Measurements from ENCODE around the gene CLEC4E.
A peak's percentile ranks its signal among the peaks of the same experiment; 100 is the strongest.
"Not testable (repeated sequence)": the region's sequence is repeated elsewhere in the genome, so short reads cannot be mapped to it uniquely, and the experiment has no call there.

Gene CLEC4E

DNA sequence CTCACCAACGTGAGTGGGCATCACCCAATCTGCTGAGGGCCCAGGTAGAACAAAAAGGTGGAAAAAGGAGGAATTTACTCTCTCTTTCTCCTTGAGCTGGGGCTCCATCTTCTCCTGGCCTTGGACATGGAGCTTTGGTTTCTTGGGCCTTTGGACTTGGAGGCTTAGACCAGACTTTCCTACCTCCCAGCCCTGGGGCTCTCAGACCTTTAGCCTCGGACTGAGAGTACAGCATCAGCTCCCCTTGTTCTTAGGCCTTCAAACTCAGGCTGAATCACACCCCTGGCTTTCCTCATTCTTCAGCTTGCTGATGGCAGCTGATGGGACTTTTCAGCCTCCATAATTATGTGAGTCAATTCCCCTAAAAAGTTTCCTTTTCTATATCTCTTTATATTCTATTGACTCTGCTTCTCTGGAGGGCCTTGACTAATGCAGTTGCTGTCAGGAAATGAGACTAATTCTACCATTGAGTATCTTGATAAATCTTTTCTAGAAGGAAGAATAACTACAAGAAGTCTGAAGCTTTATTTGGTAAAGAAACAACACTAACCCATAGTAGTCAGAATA, 15.9 kb upstream of the CLEC4E start:
- ATAC-seq (replicated peaks) (peak in 1 of 2 donors; percentile 31), DNase-seq (no peak)
- Mint-ChIP-seq H3K27ac (no peak overlapping the region), H3K4me1 (peaks cover 0 to 5% of the 10 kb centered on the region in 2 donors), H3K9me3 (no peaks in the 10 kb centered on the region), H3K4me3 (no peak overlapping the region), H3K36me3 (no peaks in the 10 kb centered on the region), H3K27me3 (peaks cover 19 to 22% of the 10 kb centered on the region in 2 donors)

DNA sequence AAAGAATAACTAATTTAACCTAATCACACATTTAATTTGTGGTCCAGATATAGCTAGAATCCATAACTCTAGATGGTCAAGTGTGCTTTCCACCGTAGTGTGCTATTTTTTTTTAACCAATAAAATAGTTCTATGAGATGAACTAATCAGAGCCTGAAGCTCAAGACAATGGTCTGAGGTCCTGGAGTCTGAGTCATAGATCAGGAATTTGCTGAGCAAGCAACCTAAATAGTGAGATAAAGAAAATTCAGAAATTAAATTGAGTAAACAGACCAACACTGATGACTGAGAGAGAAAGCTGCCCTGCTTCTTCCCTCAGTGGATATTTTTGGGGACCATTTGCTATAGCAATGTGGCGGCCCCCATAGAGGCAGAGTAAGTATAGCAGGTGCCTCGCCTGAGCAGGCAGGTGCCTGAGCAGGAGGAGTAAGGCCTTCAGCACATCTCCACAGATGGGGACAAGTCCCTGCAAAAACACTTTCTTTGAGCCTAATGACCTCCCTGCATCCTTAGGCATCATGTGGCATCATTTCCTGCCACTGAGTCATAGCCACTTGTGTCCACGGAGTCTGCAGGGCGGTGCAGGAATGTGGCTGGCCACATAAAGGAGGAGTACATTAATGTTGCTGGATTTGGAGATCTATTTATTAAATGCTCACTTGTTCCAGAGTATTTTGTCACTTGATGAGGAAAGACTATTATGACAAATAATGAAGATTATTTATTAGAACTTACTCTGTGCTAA, 13.9 kb upstream of the CLEC4E start:
- Mint-ChIP-seq H3K27me3 (peaks cover 5 to 17% of the 10 kb centered on the region in 2 donors), H3K9me3 (no peaks in the 10 kb centered on the region), H3K36me3 (no peaks in the 10 kb centered on the region), H3K4me1 (peaks cover 0 to 5% of the 10 kb centered on the region in 2 donors), H3K27ac (no peak overlapping the region), H3K4me3 (no peak overlapping the region)
- DNase-seq (no peak), ATAC-seq (replicated peaks) (no peak)

DNA sequence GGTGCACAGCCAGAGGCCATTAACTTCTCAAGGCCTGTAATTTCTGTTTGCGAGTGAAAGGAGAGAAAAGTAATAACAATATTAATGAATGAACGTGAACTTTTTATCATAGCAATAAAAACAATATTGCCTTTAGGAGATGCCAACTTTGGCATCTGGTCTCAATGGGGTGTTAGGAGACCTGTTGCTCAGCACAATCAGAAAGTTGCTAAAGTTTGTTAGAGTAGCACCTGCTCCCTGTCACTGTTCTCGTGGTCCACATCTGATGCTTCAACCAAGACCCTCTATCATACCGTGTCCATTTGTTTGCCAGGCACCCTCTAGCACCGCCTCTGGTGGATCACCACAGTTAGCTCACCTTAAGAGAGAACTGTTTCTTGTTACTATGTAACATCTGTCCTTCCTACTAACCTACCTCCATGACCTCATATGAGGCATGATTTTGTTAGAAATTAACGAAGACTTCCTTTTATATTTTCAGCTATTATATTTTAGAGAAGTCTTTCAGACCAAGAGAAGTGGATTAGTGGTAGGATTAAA, 12.5 kb upstream of the CLEC4E start:
- Mint-ChIP-seq H3K4me3 (no peak overlapping the region), H3K9me3 (no peaks in the 10 kb centered on the region), H3K27me3 (peaks cover 5 to 12% of the 10 kb centered on the region in 2 donors), H3K27ac (no peak overlapping the region), H3K4me1 (peaks cover 1 to 5% of the 10 kb centered on the region in 2 donors), H3K36me3 (no peaks in the 10 kb centered on the region)
- DNase-seq (no peak), ATAC-seq (replicated peaks) (no peak)

DNA sequence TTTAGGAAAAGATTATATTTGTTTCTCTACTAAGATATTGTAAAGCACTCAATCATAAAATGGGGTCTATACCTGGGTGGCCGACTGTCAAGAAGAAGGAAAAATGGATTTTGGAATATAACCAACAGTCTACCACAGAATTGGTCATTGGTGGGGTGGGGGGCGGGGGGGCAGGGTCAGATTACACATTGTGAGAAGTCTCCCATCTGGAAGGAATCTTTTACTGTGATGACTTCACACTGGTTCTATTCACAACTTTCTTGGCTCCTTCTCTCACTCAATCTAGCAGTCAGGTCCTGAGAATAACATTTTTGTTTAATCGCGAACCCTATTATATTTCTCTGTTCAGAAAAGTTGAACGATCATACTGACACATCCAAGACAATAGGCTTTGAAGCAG, 8.7 kb upstream of the CLEC4E start:
- H3K4me1 Mint-ChIP-seq: peaks cover 0 to 3% of the 10 kb centered on the region in 2 donors
- DNase-seq: no peak
- H3K9me3 Mint-ChIP-seq: no peaks in the 10 kb centered on the region
- ATAC-seq (replicated peaks): no peak
- H3K4me3 Mint-ChIP-seq: no peak overlapping the region
- no peak overlapping the region for H3K27ac Mint-ChIP-seq
- no peaks in the 10 kb centered on the region for H3K36me3 Mint-ChIP-seq
- H3K27me3 Mint-ChIP-seq: peaks cover 13 to 18% of the 10 kb centered on the region in 2 donors

DNA sequence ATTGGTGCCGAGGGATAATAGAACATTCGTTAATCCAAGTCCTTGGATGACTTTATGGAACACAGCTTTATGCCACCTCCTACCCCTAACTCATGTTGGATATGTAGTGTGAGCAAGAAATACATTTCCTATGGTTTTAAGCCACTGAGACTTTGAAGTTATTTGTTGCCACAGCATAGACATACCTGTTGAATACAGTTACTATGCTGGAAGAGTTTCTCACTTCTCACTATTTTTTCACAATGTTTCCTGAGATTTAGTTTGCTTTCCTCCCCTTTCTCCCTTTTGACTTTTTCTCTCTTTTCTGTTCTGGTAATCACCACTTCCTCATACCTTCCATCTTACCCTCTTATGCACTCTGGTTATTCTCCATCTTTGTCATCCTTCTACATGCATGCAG, 7.5 kb upstream of the CLEC4E start:
- no peak for ATAC-seq (replicated peaks)
- Mint-ChIP-seq H3K4me3 (no peak overlapping the region), H3K4me1 (peaks cover 0 to 3% of the 10 kb centered on the region in 2 donors), H3K27me3 (peaks cover 13 to 18% of the 10 kb centered on the region in 2 donors), H3K9me3 (no peaks in the 10 kb centered on the region), H3K27ac (no peak overlapping the region), H3K36me3 (no peaks in the 10 kb centered on the region)
- DNase-seq: no peak

DNA sequence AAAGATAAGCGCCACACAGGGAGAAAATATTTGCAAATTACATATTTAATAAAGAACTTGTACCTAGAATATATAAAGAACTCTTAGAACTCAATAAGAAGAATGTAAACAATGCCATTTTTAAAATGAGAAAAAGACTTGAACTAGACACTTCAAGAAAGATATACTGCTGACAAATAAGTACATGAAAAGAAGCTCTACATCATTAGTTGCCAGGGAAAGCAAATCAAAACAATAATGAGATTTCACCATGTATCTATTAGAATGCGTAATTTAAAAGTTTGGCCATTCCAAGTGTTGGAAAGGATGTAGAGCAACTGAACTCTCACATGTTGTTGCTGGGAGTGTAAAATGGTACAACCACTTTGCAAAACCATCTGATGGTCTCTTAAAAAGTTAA, 6.9 kb upstream of the CLEC4E start:
- Mint-ChIP-seq H3K27ac (no peak overlapping the region), H3K9me3 (no peaks in the 10 kb centered on the region), H3K36me3 (no peaks in the 10 kb centered on the region), H3K4me1 (peaks cover 0 to 3% of the 10 kb centered on the region in 2 donors), H3K4me3 (no peak overlapping the region), H3K27me3 (peaks cover 13 to 18% of the 10 kb centered on the region in 2 donors)
- DNase-seq (no peak), ATAC-seq (replicated peaks) (no peak)

DNA sequence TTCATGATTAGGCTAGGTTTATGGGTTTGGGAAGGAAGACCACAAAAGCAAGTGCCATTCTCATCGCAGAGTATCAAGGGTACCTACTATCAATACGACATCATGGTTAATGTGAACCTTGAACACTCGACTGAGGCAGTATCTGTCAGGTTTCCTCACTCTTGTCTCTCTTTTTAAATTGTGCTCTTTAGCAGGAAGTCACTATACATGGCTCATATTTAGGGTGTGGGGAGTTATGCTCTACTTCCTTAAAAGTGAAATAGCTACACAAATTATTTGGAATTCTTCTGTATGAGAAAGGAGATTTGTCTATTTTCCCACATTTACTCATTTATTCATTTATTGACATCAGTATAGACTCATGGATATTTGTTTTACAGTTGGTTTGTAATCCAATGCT, 5.9 kb upstream of the CLEC4E start:
- H3K27ac Mint-ChIP-seq: no peak overlapping the region
- H3K4me3 Mint-ChIP-seq: no peak overlapping the region
- H3K4me1 Mint-ChIP-seq: peaks cover 5% of the 10 kb centered on the region in 2 donors

DNA sequence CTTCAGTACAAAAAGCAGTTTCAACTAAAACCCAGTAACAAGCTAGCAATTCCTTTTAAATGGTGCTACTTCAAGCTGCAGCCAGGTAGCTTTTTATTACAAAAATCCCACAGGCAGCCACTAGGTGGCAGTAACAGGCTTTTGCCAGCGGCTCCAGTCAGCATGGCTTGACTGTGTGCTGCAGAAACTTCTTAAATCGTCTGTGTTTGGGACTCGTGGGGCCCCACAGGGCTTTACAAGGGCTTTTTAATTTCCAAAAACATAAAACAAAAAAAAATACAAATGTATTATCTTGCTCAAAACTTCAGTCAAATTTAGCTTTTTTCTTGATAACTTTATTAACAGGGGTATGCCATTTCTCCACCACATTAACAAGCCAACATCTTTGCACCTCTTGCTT, 3.6 kb upstream of the CLEC4E start:
- Mint-ChIP-seq H3K9me3 (peaks cover 0 to 3% of the 10 kb centered on the region in 2 donors), H3K4me1 (peaks cover 14 to 18% of the 10 kb centered on the region in 2 donors), H3K36me3 (no peaks in the 10 kb centered on the region), H3K27me3 (peaks cover 26 to 30% of the 10 kb centered on the region in 2 donors), H3K27ac (no peak overlapping the region), H3K4me3 (no peak overlapping the region)
- peak; percentile 60 for DNase-seq
- ATAC-seq (replicated peaks): peak; percentile 85

More for the DNA sequence above, 5.9 kb upstream of the CLEC4E start:
- peaks cover 11 to 13% of the 10 kb centered on the region in 2 donors for H3K27me3 Mint-ChIP-seq
- DNase-seq: no peak
- no peak for ATAC-seq (replicated peaks)
- peaks cover 0 to 1% of the 10 kb centered on the region in 2 donors for H3K9me3 Mint-ChIP-seq
- no peaks in the 10 kb centered on the region for H3K36me3 Mint-ChIP-seq

DNA sequence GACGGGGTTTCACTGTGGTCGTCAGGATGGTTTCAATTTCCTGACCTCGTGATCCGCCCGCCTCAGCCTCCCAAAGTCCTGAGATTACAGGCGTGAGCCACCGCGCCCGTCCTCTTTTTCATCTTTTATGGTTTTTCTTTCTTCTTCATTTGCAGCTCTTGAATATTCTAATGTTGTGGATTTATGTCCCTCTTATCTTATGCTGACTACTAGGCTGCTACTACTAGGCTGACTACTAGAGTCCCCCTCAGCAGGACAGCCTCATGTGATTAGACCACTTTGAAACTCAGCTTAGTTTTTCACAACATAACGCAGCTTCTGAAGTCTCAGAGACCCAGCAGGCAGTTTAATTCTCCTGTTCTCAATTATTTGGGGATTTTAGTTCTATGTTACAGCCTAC, 857 bp upstream of the CLEC4E start:
- peaks cover 3 to 8% of the 10 kb centered on the region in 2 donors for H3K9me3 Mint-ChIP-seq
- no peaks in the 10 kb centered on the region for H3K36me3 Mint-ChIP-seq
- H3K4me1 Mint-ChIP-seq: peaks cover 12 to 18% of the 10 kb centered on the region in 2 donors
- H3K27me3 Mint-ChIP-seq: peaks cover 29 to 32% of the 10 kb centered on the region in 2 donors
- ATAC-seq (replicated peaks) (no peak), DNase-seq (no peak)
- H3K27ac Mint-ChIP-seq: peak overlapping the region; percentile 56
- no peak overlapping the region for H3K4me3 Mint-ChIP-seq

DNA sequence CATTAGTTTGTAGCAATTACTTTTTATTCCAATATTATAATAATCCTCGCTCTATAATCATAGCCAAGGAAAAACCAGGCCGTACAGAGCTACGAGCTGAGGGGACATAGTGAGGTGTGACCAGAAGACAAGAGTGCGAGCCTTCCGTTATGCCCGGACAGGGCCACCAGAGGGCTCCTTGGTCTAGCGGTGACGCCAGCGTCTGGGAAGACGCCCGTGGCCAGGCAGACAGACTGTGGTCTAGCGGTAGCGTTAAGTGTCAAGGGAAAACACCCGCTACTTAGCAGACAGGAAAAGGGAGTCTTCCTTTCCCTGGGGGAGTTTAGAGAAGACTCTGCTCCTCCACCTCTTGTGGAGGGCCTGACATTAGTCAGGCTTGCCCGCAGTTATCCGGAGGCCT, 2.9 kb downstream of the CLEC4E start:
- H3K27ac Mint-ChIP-seq; DNase-seq; H3K36me3 Mint-ChIP-seq; H3K9me3 Mint-ChIP-seq; H3K4me3 Mint-ChIP-seq; ATAC-seq (replicated peaks): not testable (repeated sequence)
- Mint-ChIP-seq H3K27me3 (peaks cover 39 to 48% of the 10 kb centered on the region in 2 donors), H3K4me1 (peaks cover 11 to 18% of the 10 kb centered on the region in 2 donors)

DNA sequence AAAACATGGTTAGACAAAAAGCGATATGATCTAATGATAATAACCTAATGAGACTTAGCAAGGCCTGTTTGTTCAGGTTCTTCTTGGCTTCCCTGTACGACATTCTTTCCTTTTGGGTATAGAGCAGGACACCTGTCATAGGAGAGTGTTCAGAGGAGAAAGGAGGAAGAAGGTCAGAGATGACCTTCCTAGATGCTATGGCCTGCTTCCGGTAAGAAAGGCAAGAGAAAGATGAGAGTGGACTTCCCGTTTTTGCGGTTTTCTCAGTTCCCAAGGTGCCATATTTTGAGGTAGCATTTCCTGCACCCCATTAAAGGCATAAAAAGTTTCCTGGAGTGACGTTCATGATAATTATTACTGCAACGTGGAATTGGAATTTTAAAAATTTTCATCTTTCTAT, 8.7 kb downstream of the CLEC4E start:
- DNase-seq (no peak), ATAC-seq (replicated peaks) (no peak)
- no peaks in the 10 kb centered on the region for H3K4me1 Mint-ChIP-seq
- H3K27ac Mint-ChIP-seq: no peak overlapping the region
- H3K27me3 Mint-ChIP-seq: peaks cover 26 to 36% of the 10 kb centered on the region in 2 donors
- no peaks in the 10 kb centered on the region for H3K36me3 Mint-ChIP-seq
- no peak overlapping the region for H3K4me3 Mint-ChIP-seq
- H3K9me3 Mint-ChIP-seq: no peaks in the 10 kb centered on the region

DNA sequence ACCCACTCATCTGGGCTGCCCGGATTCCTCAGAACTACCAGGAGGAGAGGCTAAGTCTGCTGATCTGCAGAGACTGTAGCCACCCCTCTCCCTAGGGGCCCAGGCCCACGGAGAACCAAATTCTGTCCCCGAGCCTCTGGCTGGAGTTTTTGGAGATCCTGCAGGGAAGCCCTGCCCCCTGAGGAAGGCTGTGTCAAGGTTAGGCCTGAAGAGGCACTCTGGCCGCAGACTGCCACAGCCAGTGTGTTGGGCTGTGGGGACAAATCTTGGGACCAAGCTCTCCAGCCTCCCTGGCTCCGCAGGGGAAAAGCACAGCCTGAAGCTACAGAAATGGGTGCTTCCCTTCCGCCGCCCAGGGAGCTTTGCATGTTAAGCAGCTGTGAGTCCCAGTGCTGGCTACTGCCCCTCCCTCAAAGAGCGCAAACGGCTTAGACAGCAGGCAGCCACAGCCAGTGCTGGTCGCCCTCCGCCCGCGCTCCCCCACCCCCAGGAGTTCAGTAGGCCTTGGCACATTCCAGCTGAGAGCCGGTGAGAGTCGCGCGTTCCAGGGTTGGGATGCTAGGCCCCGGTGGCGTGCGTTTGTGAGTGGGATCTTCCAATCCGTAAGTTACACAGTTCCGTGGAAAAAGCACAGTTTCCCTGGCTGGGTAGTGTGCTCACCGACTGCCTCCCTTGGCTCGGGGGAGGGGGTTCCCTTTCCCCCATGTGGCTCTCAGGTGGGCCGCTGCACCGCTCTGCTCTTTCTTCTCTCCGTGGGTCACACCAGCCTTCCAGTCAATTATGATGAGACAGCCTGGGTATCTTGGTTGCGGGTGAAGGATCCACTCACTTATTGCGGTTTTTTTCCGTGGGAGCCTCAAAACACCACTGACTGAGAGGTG, 13.2 kb downstream of the CLEC4E start:
- no peak for ATAC-seq (replicated peaks)
- Mint-ChIP-seq H3K4me3 (no peak overlapping the region), H3K27ac (no peak overlapping the region), H3K36me3 (peaks cover 0 to 3% of the 10 kb centered on the region in 2 donors), H3K9me3 (peaks cover 6 to 14% of the 10 kb centered on the region in 2 donors), H3K4me1 (no peaks in the 10 kb centered on the region), H3K27me3 (peaks cover 30 to 55% of the 10 kb centered on the region in 2 donors)
- no peak for DNase-seq

DNA sequence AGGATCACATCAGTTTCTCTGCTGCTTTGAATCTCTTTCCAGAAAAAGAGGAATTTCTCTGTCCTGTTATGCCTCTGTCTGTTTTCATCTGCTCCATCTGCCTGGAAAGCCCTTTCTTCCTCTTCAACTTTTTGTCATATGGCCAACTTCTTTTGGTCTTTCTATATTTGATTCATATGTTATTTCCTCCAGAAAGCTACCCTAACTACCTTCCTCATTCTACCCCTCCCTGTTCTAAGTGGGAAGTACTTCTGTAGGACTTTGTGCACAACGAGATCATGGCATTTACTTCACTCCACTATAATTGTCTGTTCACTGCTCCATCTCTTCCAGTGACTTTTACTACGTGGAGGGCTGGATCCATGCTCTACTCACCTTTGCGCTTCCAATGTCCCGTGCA, 21.5 kb downstream of the CLEC4E start:
- H3K4me3 Mint-ChIP-seq: no peak overlapping the region
- H3K27ac Mint-ChIP-seq: no peak overlapping the region
- peaks cover 10 to 41% of the 10 kb centered on the region in 2 donors for H3K27me3 Mint-ChIP-seq
- no peak for ATAC-seq (replicated peaks)
- peaks cover 0 to 3% of the 10 kb centered on the region in 2 donors for H3K9me3 Mint-ChIP-seq
- DNase-seq: no peak
- no peaks in the 10 kb centered on the region for H3K36me3 Mint-ChIP-seq
- H3K4me1 Mint-ChIP-seq: no peaks in the 10 kb centered on the region

DNA sequence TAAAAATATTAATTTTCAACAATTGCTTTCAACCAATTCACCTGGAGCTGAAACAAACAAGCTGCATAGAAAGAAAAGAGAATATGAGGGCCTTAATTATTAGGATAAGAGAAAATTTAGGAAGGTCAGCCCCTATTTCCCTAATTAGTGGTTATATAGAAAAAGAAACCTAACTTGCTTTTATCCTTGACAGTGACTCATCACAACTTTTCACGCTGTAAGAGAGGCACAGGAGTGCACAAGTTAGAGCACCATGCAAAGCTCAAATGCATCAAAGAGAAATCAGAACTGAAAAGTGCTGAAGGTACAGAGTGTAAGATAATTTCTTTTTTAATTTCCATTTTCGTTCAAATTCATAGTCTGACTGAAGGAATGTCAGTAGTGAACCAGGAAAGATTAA, 22.7 kb downstream of the CLEC4E start:
- Mint-ChIP-seq H3K9me3 (peaks cover 0 to 1% of the 10 kb centered on the region in 2 donors), H3K4me1 (no peaks in the 10 kb centered on the region), H3K27ac (no peak overlapping the region), H3K36me3 (no peaks in the 10 kb centered on the region), H3K27me3 (peaks cover 16 to 39% of the 10 kb centered on the region in 2 donors), H3K4me3 (no peak overlapping the region)
- DNase-seq (no peak), ATAC-seq (replicated peaks) (no peak)

All from stimulated activated naive B cell treated with anti-CD40 and anti-IgM and Interleukin-4, amounts not matched to agents 10 μg/mL and 1 μg/mL and 100 μg/mL, for 72 hours (primary cell).